ENCODE data around the gene CDKN1C.
A peak's percentile ranks its signal among the peaks of the same experiment; 100 is the strongest.

Gene CDKN1C

GRCh38 chr11:2917842-2918490 lies 32.4 kb upstream of the CDKN1C start:
- peaks cover 13% of the 10 kb centered on the region for H3K4me1 ChIP-seq (ENCODE audit: insufficient read depth, low read length)
- H3K36me3 ChIP-seq (ENCODE audit: insufficient read depth, low read length): no peaks in the 10 kb centered on the region
- no peaks in the 10 kb centered on the region for H3K9me3 ChIP-seq (ENCODE audit: control insufficient read depth, insufficient read depth, low read length)
- no peak overlapping the region for H3K9ac ChIP-seq (ENCODE audit: low read depth, low read length)

GRCh38 chr11:2916892-2917645 lies 31.5 kb upstream of the CDKN1C start:
- no peaks in the 10 kb centered on the region for H3K36me3 ChIP-seq (ENCODE audit: insufficient read depth, low read length)
- H3K4me1 ChIP-seq (ENCODE audit: insufficient read depth, low read length): peaks cover 22% of the 10 kb centered on the region
- no peak overlapping the region for H3K9ac ChIP-seq (ENCODE audit: low read depth, low read length)
- H3K9me3 ChIP-seq (ENCODE audit: control insufficient read depth, insufficient read depth, low read length): no peaks in the 10 kb centered on the region

GRCh38 chr11:2916114-2916891 lies 30.7 kb upstream of the CDKN1C start:
- Histone ChIP-seq H3K36me3 (ENCODE audit: insufficient read depth, low read length) (no peaks in the 10 kb centered on the region), H3K4me1 (ENCODE audit: insufficient read depth, low read length) (peaks cover 28% of the 10 kb centered on the region), H3K9ac (ENCODE audit: low read depth, low read length) (no peak overlapping the region), H3K9me3 (ENCODE audit: control insufficient read depth, insufficient read depth, low read length) (no peaks in the 10 kb centered on the region)

GRCh38 chr11:2915473-2915872 lies 29.9 kb upstream of the CDKN1C start:
- Histone ChIP-seq H3K4me1 (ENCODE audit: insufficient read depth, low read length) (peaks cover 28% of the 10 kb centered on the region), H3K9ac (ENCODE audit: low read depth, low read length) (no peak overlapping the region), H3K36me3 (ENCODE audit: insufficient read depth, low read length) (no peaks in the 10 kb centered on the region), H3K9me3 (ENCODE audit: control insufficient read depth, insufficient read depth, low read length) (no peaks in the 10 kb centered on the region)

GRCh38 chr11:2914455-2915195 lies 29.1 kb upstream of the CDKN1C start:
- H3K36me3 ChIP-seq (ENCODE audit: insufficient read depth, low read length): no peaks in the 10 kb centered on the region
- H3K9me3 ChIP-seq (ENCODE audit: control insufficient read depth, insufficient read depth, low read length): no peaks in the 10 kb centered on the region
- H3K4me1 ChIP-seq (ENCODE audit: insufficient read depth, low read length): peaks cover 28% of the 10 kb centered on the region
- H3K9ac ChIP-seq (ENCODE audit: low read depth, low read length): no peak overlapping the region

GRCh38 chr11:2913776-2914175 lies 28.2 kb upstream of the CDKN1C start:
- Histone ChIP-seq H3K4me1 (ENCODE audit: insufficient read depth, low read length) (peaks cover 28% of the 10 kb centered on the region), H3K9ac (ENCODE audit: low read depth, low read length) (no peak overlapping the region)

GRCh38 chr11:2913019-2913431 lies 27.4 kb upstream of the CDKN1C start:
- H3K9me3 ChIP-seq (ENCODE audit: control insufficient read depth, insufficient read depth, low read length): no peaks in the 10 kb centered on the region
- H3K9ac ChIP-seq (ENCODE audit: low read depth, low read length): 0 out of 2 replicates have a peak overlapping the region, but pooled peaks have one; percentile 2
- no peaks in the 10 kb centered on the region for H3K36me3 ChIP-seq (ENCODE audit: insufficient read depth, low read length)
- peaks cover 28% of the 10 kb centered on the region for H3K4me1 ChIP-seq (ENCODE audit: insufficient read depth, low read length)

More at GRCh38 chr11:2913776-2914175, 28.2 kb upstream of the CDKN1C start:
- no peaks in the 10 kb centered on the region for H3K36me3 ChIP-seq (ENCODE audit: insufficient read depth, low read length)
- no peaks in the 10 kb centered on the region for H3K9me3 ChIP-seq (ENCODE audit: control insufficient read depth, insufficient read depth, low read length)

GRCh38 chr11:2912498-2912897 lies 26.9 kb upstream of the CDKN1C start:
- Histone ChIP-seq H3K9ac (ENCODE audit: low read depth, low read length) (0 out of 2 replicates have a peak overlapping the region, but pooled peaks have one; percentile 2), H3K36me3 (ENCODE audit: insufficient read depth, low read length) (no peaks in the 10 kb centered on the region), H3K9me3 (ENCODE audit: control insufficient read depth, insufficient read depth, low read length) (no peaks in the 10 kb centered on the region), H3K4me1 (ENCODE audit: insufficient read depth, low read length) (peaks cover 28% of the 10 kb centered on the region)

GRCh38 chr11:2911785-2912391 lies 26.3 kb upstream of the CDKN1C start:
- Histone ChIP-seq H3K36me3 (ENCODE audit: insufficient read depth, low read length) (no peaks in the 10 kb centered on the region), H3K4me1 (ENCODE audit: insufficient read depth, low read length) (peaks cover 28% of the 10 kb centered on the region), H3K9ac (ENCODE audit: low read depth, low read length) (no peak overlapping the region), H3K9me3 (ENCODE audit: control insufficient read depth, insufficient read depth, low read length) (no peaks in the 10 kb centered on the region)

GRCh38 chr11:2911088-2911784 lies 25.7 kb upstream of the CDKN1C start:
- H3K36me3 ChIP-seq (ENCODE audit: insufficient read depth, low read length): no peaks in the 10 kb centered on the region
- H3K9me3 ChIP-seq (ENCODE audit: control insufficient read depth, insufficient read depth, low read length): no peaks in the 10 kb centered on the region
- no peak overlapping the region for H3K9ac ChIP-seq (ENCODE audit: low read depth, low read length)
- peaks cover 28% of the 10 kb centered on the region for H3K4me1 ChIP-seq (ENCODE audit: insufficient read depth, low read length)

- Histone ChIP-seq H3K36me3 (ENCODE audit: insufficient read depth, low read length) (no peaks in the 10 kb centered on the region), H3K4me1 (ENCODE audit: insufficient read depth, low read length) (peaks cover 28% of the 10 kb centered on the region), H3K9ac (ENCODE audit: low read depth, low read length) (no peak overlapping the region), H3K9me3 (ENCODE audit: control insufficient read depth, insufficient read depth, low read length) (no peaks in the 10 kb centered on the region)
These were observed 24.9 kb upstream of the CDKN1C start for GRCh38 chr11:2910401-2910955.

- H3K9ac ChIP-seq (ENCODE audit: low read depth, low read length): no peak overlapping the region
These were observed 23.7 kb upstream of the CDKN1C start for GRCh38 chr11:2909133-2909902.

More at GRCh38 chr11:2909133-2909902, 23.7 kb upstream of the CDKN1C start:
- H3K36me3 ChIP-seq (ENCODE audit: insufficient read depth, low read length): no peaks in the 10 kb centered on the region
- peaks cover 28% of the 10 kb centered on the region for H3K4me1 ChIP-seq (ENCODE audit: insufficient read depth, low read length)
- H3K9me3 ChIP-seq (ENCODE audit: control insufficient read depth, insufficient read depth, low read length): no peaks in the 10 kb centered on the region
